ENCODE measurements around the gene HIGD1A.
A peak's percentile ranks its signal among the peaks of the same experiment; 100 is the strongest.

HIGD1A gene

GRCh38 chr3:42804831-42805132, 492 bp upstream of the HIGD1A start:
- no peak for TF ChIP-seq CTCF (IDR thresholded peaks at IDR 0.05; ENCODE audit: borderline replicate concordance, insufficient read depth, low read depth, low read length)
- peak overlapping the region; percentile 82 for H3K4me3 ChIP-seq (ENCODE audit: low read depth, low read length)

GRCh38 chr3:42803414-42804105, 730 bp downstream of the HIGD1A start:
- H3K4me3 ChIP-seq (ENCODE audit: low read depth, low read length) = peak overlapping the region; percentile 82
- no peak for TF ChIP-seq CTCF (IDR thresholded peaks at IDR 0.05; ENCODE audit: borderline replicate concordance, insufficient read depth, low read depth, low read length)

GRCh38 chr3:42802876-42803413, 1.3 kb downstream of the HIGD1A start:
- H3K4me3 ChIP-seq (ENCODE audit: low read depth, low read length) = peak overlapping the region; percentile 82

GRCh38 chr3:42801784-42802183, 2.5 kb downstream of the HIGD1A start:
- no peak overlapping the region for H3K4me3 ChIP-seq (ENCODE audit: low read depth, low read length)
- no peak for TF ChIP-seq CTCF (IDR thresholded peaks at IDR 0.05; ENCODE audit: borderline replicate concordance, insufficient read depth, low read depth, low read length)

More at GRCh38 chr3:42802876-42803413, 1.3 kb downstream of the HIGD1A start:
- no peak for TF ChIP-seq CTCF (IDR thresholded peaks at IDR 0.05; ENCODE audit: borderline replicate concordance, insufficient read depth, low read depth, low read length)

GRCh38 chr3:42801048-42801620, 3.2 kb downstream of the HIGD1A start:
- no peak for TF ChIP-seq CTCF (IDR thresholded peaks at IDR 0.05; ENCODE audit: borderline replicate concordance, insufficient read depth, low read depth, low read length)
- H3K4me3 ChIP-seq (ENCODE audit: low read depth, low read length) = no peak overlapping the region

GRCh38 chr3:42800251-42800650, 4.0 kb downstream of the HIGD1A start:
- no peak for TF ChIP-seq CTCF (IDR thresholded peaks at IDR 0.05; ENCODE audit: borderline replicate concordance, insufficient read depth, low read depth, low read length)
- no peak overlapping the region for H3K4me3 ChIP-seq (ENCODE audit: low read depth, low read length)

- no peak for TF ChIP-seq CTCF (IDR thresholded peaks at IDR 0.05; ENCODE audit: borderline replicate concordance, insufficient read depth, low read depth, low read length)
- no peak overlapping the region for H3K4me3 ChIP-seq (ENCODE audit: low read depth, low read length)
Measured at GRCh38 chr3:42799376-42799775, 4.9 kb downstream of the HIGD1A start.
